Femur (tissue), 1 donor: Measurements from ENCODE around the gene STK4.

Experiments
- DNase-seq: peaks from one replicate; pipeline ENCODE4 v3.0.0-alpha.2; 2017

The STK4 gene

GRCh38 chr20:44966030-44966961 is at the start of gene STK4:
STK4 (plus strand) TSS chr20:44966512; CDS start chr20:44966569, 57 bp downstream.
- DNase-seq = peak; percentile 96

GRCh38 chr20:44916586-44916985 is 49.7 kb upstream of the STK4 start:
- no peak for DNase-seq

GRCh38 chr20:44917399-44917798 is 48.9 kb upstream of the STK4 start:
- no peak for DNase-seq

- no peak for DNase-seq
Observed at GRCh38 chr20:44918342-44918741, 48.0 kb upstream of the STK4 start.

GRCh38 chr20:44918761-44919160 is 47.6 kb upstream of the STK4 start:
- no peak for DNase-seq

GRCh38 chr20:44921447-44921846 is 44.9 kb upstream of the STK4 start:
- no peak for DNase-seq

- DNase-seq = no peak
Observed at GRCh38 chr20:44924541-44924940, 41.8 kb upstream of the STK4 start.

GRCh38 chr20:44928595-44928994 is 37.7 kb upstream of the STK4 start:
- no peak for DNase-seq

GRCh38 chr20:44930517-44931168 is 35.7 kb upstream of the STK4 start:
- no peak for DNase-seq

GRCh38 chr20:44931911-44932310 is 34.4 kb upstream of the STK4 start:
- DNase-seq = no peak

GRCh38 chr20:44932916-44933315 is 33.4 kb upstream of the STK4 start:
- no peak for DNase-seq

- DNase-seq = no peak
Observed at GRCh38 chr20:44936510-44936909, 29.8 kb upstream of the STK4 start.

- no peak for DNase-seq
Observed at GRCh38 chr20:44938637-44939036, 27.7 kb upstream of the STK4 start.

GRCh38 chr20:44941120-44941691 is 25.1 kb upstream of the STK4 start:
- DNase-seq = no peak

- DNase-seq = no peak
Observed at GRCh38 chr20:44942264-44942973, 23.9 kb upstream of the STK4 start.

GRCh38 chr20:44943828-44944227 is 22.5 kb upstream of the STK4 start:
- DNase-seq = no peak

- DNase-seq = no peak
Observed at GRCh38 chr20:44945261-44945660, 21.1 kb upstream of the STK4 start.

GRCh38 chr20:44946271-44946852 is 19.9 kb upstream of the STK4 start:
- no peak for DNase-seq

GRCh38 chr20:44948107-44948506 is 18.2 kb upstream of the STK4 start:
- DNase-seq = no peak

GRCh38 chr20:44948513-44948912 is 17.8 kb upstream of the STK4 start:
- DNase-seq = no peak

GRCh38 chr20:44950368-44950767 is 15.9 kb upstream of the STK4 start:
- no peak for DNase-seq

GRCh38 chr20:44952731-44953130 is 13.6 kb upstream of the STK4 start:
- no peak for DNase-seq

- DNase-seq = no peak
Observed at GRCh38 chr20:44954211-44954610, 12.1 kb upstream of the STK4 start.
